Sigmoid colon (tissue), 4 donors: ENCODE data around the gene ARRDC1.

Source experiments
- CTCF ChIP-seq, 4 experiments: fragments of 450-650 bp in 3 of 4; fragments of 200-600 bp in 1 of 4; IDR thresholded peaks; one replicate each; pipeline ENCODE4 v1.5.1; 2016 to 2019; ENCODE audit warnings: antibody characterized with exemption in 4 of 4, mild to moderate bottlenecking in 3 of 4, moderate library complexity in 2 of 4
- EP300 ChIP-seq, 4 donors: sonication (generic); formaldehyde crosslinking; IDR thresholded peaks; one replicate each; pipeline ENCODE4 v1.6.1; 2017; ENCODE audit warnings: antibody characterized with exemption in 4 of 4
- POLR2A ChIP-seq, 2 donors: fragments of 450-650 bp; IDR thresholded peaks; one replicate each; pipeline ENCODE4 v1.6.1; 2016; ENCODE audit warnings: antibody characterized with exemption in 2 of 2, mild to moderate bottlenecking in 2 of 2, moderate library complexity in 2 of 2
- POLR2AphosphoS5 ChIP-seq, 4 donors: sonication (generic); formaldehyde crosslinking; IDR thresholded peaks; one replicate each; pipeline ENCODE4 v1.6.1; 2017; ENCODE audit warnings: antibody characterized with exemption in 4 of 4

GRCh38 chr9:137558127-137558526, 47.4 kb upstream of the ARRDC1 start:
- no peak for TF ChIP-seq EP300 (IDR thresholded peaks at IDR 0.05)
- TF ChIP-seq CTCF (IDR thresholded peaks at IDR 0.05), result no peak
- no peak for TF ChIP-seq POLR2A (IDR thresholded peaks at IDR 0.05)
- TF ChIP-seq POLR2AphosphoS5 (IDR thresholded peaks at IDR 0.05), result no peak
